B cell (primary cell): ENCODE data around the gene TUBA4A. TPM values are rescaled to one million over a fixed set of nuclear protein-coding genes. Genes with fewer than 3 reads are reported as not detected.

Experiments
- ATAC-seq: fragments of 200-7000 bp; cut with Tn5 transposase; one replicate; pipeline ENCODE4 v1.10.0; 2021; ENCODE audit warnings: low read depth, mild to moderate bottlenecking, moderate number of reproducible peaks, moderate library complexity
- CTCF ChIA-PET: fragments of 350-600 bp; sonication (Branson Sonifier 250); formaldehyde crosslinking; loops from one replicate; lab custom pipeline; 2021; ENCODE audit warnings: antibody characterized with exemption, inconsistent platforms; lab: Charles Lee
- POLR2A ChIA-PET: fragments of 350-600 bp; sonication (Branson Sonifier 250); formaldehyde crosslinking; loops from one replicate; lab custom pipeline; 2021; ENCODE audit warnings: antibody characterized with exemption; lab: Charles Lee
- DNase-seq: peaks from one replicate; pipeline ENCODE4 v3.0.0; 2013
- H2AFZ ChIP-seq: 2 replicates; pipeline ENCODE4 v1.6.1; 2012; ENCODE audit warnings: mild to moderate bottlenecking, low read depth, low read length; ENCODE audit not compliant: insufficient read depth, poor library complexity, severe bottlenecking
- H3K27ac ChIP-seq, 2 donors: 1 replicate in 1 of 2; 2 replicates in 1 of 2; pipeline ENCODE4 v1.5.1; 2012 to 2013; ENCODE audit warnings: low read length in 2 of 2, mild to moderate bottlenecking in 2 of 2, moderate library complexity in 1 of 2
- H3K27me3 ChIP-seq, 4 experiments: fragments of 200-600 bp in 1 of 4; sonication (generic) in 1 of 4; replicated peaks in 1 of 4; 1 replicate in 2 of 4; 2 replicates in 2 of 4; pipeline versions ENCODE4 v1.6.1 to v1.7.0; 2013 to 2016; ENCODE audit warnings: low read length in 3 of 4, mild to moderate bottlenecking in 2 of 4, mixed read lengths in 1 of 4, moderate library complexity in 1 of 4; ENCODE audit not compliant: insufficient read depth in 4 of 4, control insufficient read depth in 3 of 4; ENCODE audit errors: control extremely low read depth in 1 of 4
- H3K36me3 ChIP-seq, 2 experiments: replicated peaks in 1 of 2; 1 replicate in 1 of 2; 2 replicates in 1 of 2; pipeline versions ENCODE4 v1.6.1 to v1.7.1; 2013; ENCODE audit warnings: low read length in 1 of 2; ENCODE audit not compliant: insufficient read depth in 2 of 2, control insufficient read depth in 1 of 2; ENCODE audit errors: control extremely low read depth in 1 of 2, extremely low read depth in 1 of 2
- H3K4me1 ChIP-seq, 2 donors: fragments of 200-600 bp in 1 of 2; sonication (generic) in 1 of 2; 1 replicate in 1 of 2; 2 replicates in 1 of 2; pipeline versions ENCODE4 v1.5.1 to v1.6.1; 2013 to 2017; ENCODE audit warnings: low read length in 2 of 2; ENCODE audit not compliant: control insufficient read depth in 2 of 2, insufficient read depth in 2 of 2
- H3K4me2 ChIP-seq: replicated peaks from 2 replicates; pipeline ENCODE3; 2012; ENCODE audit warnings: mild to moderate bottlenecking, low read depth, low read length; ENCODE audit not compliant: poor library complexity, severe bottlenecking
- H3K4me3 ChIP-seq, 5 experiments: fragments of 200-600 bp in 1 of 5; sonication (generic) in 1 of 5; 1 replicate in 3 of 5; 2 replicates in 2 of 5; pipeline versions ENCODE4 v1.5.1 to v1.7.0; 2011 to 2016; ENCODE audit warnings: low read length in 4 of 5, mild to moderate bottlenecking in 4 of 5, low read depth in 2 of 5, control low read depth in 1 of 5, moderate library complexity in 1 of 5; ENCODE audit not compliant: insufficient read depth in 1 of 5; ENCODE audit errors: control extremely low read depth in 1 of 5, extremely low read depth in 1 of 5
- H3K79me2 ChIP-seq: fragments of 200-600 bp; sonication (generic); one replicate; pipeline ENCODE4 v1.6.0; 2016; ENCODE audit warnings: low read length; ENCODE audit not compliant: control insufficient read depth, insufficient read depth
- H3K9ac ChIP-seq: fragments of 200-600 bp; sonication (generic); 2 replicates; pipeline ENCODE4 v1.6.1; 2017; ENCODE audit warnings: mild to moderate bottlenecking, low read length, moderate library complexity
- H3K9me3 ChIP-seq, 3 donors: one replicate each; pipeline versions ENCODE4 v1.6.1 to v1.7.1; 2013; ENCODE audit warnings: low read length in 2 of 3; ENCODE audit not compliant: control insufficient read depth in 2 of 3, insufficient read depth in 1 of 3; ENCODE audit errors: control extremely low read depth in 1 of 3
- H4K20me1 ChIP-seq: 2 replicates; pipeline ENCODE4 v1.6.0; 2012; ENCODE audit warnings: mild to moderate bottlenecking, low read length; ENCODE audit not compliant: insufficient read depth, control insufficient read depth, poor library complexity, severe bottlenecking
- H3K27ac Mint-ChIP-seq: one replicate; pipeline ENCODE4 v1.8.0; 2021; ENCODE audit warnings: mixed read lengths
- H3K27me3 Mint-ChIP-seq: one replicate; pipeline ENCODE4 v1.8.0; 2021; ENCODE audit warnings: mixed read lengths
- H3K4me1 Mint-ChIP-seq: one replicate; pipeline ENCODE4 v1.8.0; 2021; ENCODE audit warnings: mixed read lengths
- H3K4me3 Mint-ChIP-seq: one replicate; pipeline ENCODE4 v1.8.0; 2021; ENCODE audit warnings: mixed read lengths
- H3K9me3 Mint-ChIP-seq: one replicate; pipeline ENCODE4 v1.8.0; 2022; ENCODE audit warnings: mixed read lengths; ENCODE audit not compliant: insufficient read depth
- EZH2 ChIP-seq: IDR thresholded peaks from 2 replicates; pipeline ENCODE4 v1.6.1; 2012; ENCODE audit warnings: borderline replicate concordance, low read depth, mild to moderate bottlenecking, moderate library complexity, low read length; ENCODE audit not compliant: insufficient read depth, poor library complexity, severe bottlenecking
- WGBS: methylation state at CpG from one replicate; pipeline ENCODE4 v1.1.5; 2013; ENCODE audit warnings: missing lambda C conversion rate; ENCODE audit not compliant: insufficient coverage; 5-methylcytosine and 5-hydroxymethylcytosine counted together
- intact Hi-C: fragments of 100-400 bp; cut with micrococcal nuclease; formaldehyde crosslinking; loops from one replicate; pipeline ENCODE4 v1.10.0; 2022
- polyA plus RNA-seq: library from polyadenylated mRNA; depleted of rRNA; stranded (reverse); fragments of >200 nt; gene quantifications from 2 replicates; pipeline ENCODE4 v1.2.3, GENCODE V29; 2012
- total RNA-seq, 2 donors: library from RNA; stranded (reverse); fragments of 120-200 nt in 1 of 2; gene quantifications; 1 replicate in 1 of 2; 2 replicates in 1 of 2; pipeline versions ENCODE4 v1.2.3 to v1.2.4, GENCODE V29; 2013 to 2022
- TF ChIP-seq, protein P1 (sequence below): fragments of 200-600 bp; IDR thresholded peaks from one replicate; pipeline ENCODE4 v1.8.0; 2022; ENCODE audit warnings: antibody characterized with exemption, mild to moderate bottlenecking

Gene TUBA4A
- total and polyA plus RNA-seq, 2 donors (not counting 1 experiment from before 2014, with no cell fraction given) = 196 to 338 TPM

DNA sequence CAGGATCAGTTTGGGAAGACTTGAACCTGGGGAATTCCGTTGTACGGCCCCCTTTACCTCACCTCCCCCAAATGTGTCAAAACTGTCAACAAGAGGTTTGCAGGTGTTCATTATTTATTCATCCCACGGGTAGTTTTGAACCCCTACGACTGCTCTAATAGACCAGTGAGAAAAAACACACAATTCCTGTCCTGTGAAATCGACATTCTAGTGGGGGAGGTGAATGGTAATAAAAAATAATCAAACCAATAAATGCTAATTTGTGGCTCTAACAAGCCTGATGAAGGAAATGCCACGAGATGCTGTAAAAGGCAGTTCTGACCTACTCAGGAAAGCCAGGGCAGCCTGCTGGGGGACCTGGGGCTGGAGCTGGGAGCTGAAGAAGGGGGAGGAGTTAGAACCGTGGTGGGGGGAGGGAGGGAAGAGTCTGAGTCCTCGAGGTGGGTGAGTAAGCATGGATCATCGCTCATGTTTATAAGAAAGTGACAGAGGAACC is 25.0 kb upstream of the TUBA4A start:
- Histone ChIP-seq H3K27me3 (no peaks in the 10 kb centered on the region), H3K4me1 (peaks cover 32 to 48% of the 10 kb centered on the region in 2 donors), H3K9me3 (no peaks in the 10 kb centered on the region), H3K36me3 (peaks cover 2 to 37% of the 10 kb centered on the region in 2 experiments), H3K9ac (peak overlapping the region; percentile 65), H3K4me2 (peak overlapping the region; percentile 93), H2AFZ (peak overlapping the region; percentile 20), H4K20me1 (peaks cover 32% of the 10 kb centered on the region), H3K27ac (peak overlapping the region; percentile 98 to 100), H3K4me3 (peak overlapping the region; percentile 46 to 77 (median 67)), H3K79me2 (peaks cover 36% of the 10 kb centered on the region)
- TF ChIP-seq, protein P1, sequence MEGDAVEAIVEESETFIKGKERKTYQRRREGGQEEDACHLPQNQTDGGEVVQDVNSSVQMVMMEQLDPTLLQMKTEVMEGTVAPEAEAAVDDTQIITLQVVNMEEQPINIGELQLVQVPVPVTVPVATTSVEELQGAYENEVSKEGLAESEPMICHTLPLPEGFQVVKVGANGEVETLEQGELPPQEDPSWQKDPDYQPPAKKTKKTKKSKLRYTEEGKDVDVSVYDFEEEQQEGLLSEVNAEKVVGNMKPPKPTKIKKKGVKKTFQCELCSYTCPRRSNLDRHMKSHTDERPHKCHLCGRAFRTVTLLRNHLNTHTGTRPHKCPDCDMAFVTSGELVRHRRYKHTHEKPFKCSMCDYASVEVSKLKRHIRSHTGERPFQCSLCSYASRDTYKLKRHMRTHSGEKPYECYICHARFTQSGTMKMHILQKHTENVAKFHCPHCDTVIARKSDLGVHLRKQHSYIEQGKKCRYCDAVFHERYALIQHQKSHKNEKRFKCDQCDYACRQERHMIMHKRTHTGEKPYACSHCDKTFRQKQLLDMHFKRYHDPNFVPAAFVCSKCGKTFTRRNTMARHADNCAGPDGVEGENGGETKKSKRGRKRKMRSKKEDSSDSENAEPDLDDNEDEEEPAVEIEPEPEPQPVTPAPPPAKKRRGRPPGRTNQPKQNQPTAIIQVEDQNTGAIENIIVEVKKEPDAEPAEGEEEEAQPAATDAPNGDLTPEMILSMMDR = no peak
- TF ChIP-seq EZH2 = no peak
- ATAC-seq (no peak), DNase-seq (no peak)
- H3K4me1 Mint-ChIP-seq = peaks cover 50% of the 10 kb centered on the region
- H3K4me3 Mint-ChIP-seq = peak overlapping the region; percentile 92
- no peaks in the 10 kb centered on the region for H3K27me3 Mint-ChIP-seq
- WGBS = 0% methylated on average over 4 of the region's 9 CpGs
- ChIA-PET POLR2A (interaction anchor here (0.6 to 7.2 kb wide), 18 partner anchors 12 to 405 kb away, joined by 3 to 106 read pairs (median 8); partner anchors contain the start of genes ABCB6, ANKZF1, ATG9A and CNPPD1), CTCF (interaction anchor here (0.9 to 15.8 kb wide), 16 partner anchors 10 to 619 kb away, joined by 3 to 239 read pairs (median 10); partner anchors contain the start of genes ANKZF1, ATG9A, BCS1L and CNPPD1)
- H3K9me3 Mint-ChIP-seq = no peaks in the 10 kb centered on the region
- peak overlapping the region; percentile 96 for H3K27ac Mint-ChIP-seq
- intact Hi-C loops = loop anchor here (1.0 to 10.0 kb wide), 13 partner anchors 16 to 398 kb away; partner anchors contain the start of genes ABCB6, ANKZF1, ATG9A and CNPPD1
